GM19328 (cell line): Measurements from ENCODE around the gene PREX1.

Experiments used
- ATAC-seq: cut with Tn5 transposase; IDR thresholded peaks from one replicate; pipeline ENCODE4 v1.9.1; 2021; ENCODE audit warnings: mild to moderate bottlenecking, moderate library complexity; ENCODE audit not compliant: unreplicated experiment

PREX1 gene

DNA sequence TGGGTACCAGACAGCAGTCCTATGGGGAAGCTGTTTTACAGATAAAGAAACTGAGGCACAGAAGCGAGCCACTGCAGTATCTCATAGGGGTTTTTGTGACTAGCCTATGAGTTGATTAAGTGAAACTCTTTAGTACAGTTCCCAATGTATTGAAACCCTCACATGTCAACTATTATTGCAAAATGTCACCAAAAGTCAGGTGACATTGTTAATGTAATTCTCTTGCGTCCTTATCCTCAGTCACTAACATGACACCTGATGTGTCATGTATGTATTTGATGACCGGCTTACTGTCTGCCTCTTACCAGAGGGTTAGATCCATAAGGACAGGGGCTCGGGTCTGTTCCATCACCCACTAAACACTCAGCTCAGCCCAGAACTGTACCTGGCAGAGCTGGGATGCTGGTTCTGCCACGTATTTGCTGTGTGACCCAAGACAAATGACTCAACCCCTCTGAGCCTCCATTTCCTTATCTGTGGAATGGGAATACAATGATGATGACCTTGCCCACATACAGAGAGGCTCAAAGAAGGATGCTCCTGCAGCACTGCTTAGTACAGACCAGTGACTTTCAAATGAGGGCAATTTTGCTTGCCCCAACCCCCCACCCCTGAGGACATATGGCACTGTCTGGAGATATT lies 32.9 kb downstream of the PREX1 start:
- no peak for ATAC-seq

DNA sequence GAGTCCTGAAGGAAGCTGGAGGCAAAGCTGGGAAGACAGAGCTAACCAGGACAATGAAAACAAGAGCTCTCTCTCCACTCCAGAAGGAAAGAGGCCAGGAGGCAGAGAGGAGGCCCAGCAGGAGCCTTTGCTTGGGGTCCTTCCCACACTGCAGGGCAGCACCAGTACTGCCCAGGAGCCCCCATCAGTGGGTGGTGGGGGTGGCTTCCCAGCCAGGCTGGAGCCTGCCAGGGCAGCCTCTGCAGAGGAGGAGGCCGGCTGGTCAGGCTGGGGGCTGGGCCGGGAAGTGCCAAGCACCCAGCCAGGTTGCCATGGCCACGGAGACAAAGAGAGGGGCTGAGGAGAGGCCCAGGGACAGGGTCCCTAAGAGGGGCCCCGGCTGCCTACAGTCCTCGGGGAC lies 33.4 kb downstream of the PREX1 start:
- ATAC-seq = no peak

DNA sequence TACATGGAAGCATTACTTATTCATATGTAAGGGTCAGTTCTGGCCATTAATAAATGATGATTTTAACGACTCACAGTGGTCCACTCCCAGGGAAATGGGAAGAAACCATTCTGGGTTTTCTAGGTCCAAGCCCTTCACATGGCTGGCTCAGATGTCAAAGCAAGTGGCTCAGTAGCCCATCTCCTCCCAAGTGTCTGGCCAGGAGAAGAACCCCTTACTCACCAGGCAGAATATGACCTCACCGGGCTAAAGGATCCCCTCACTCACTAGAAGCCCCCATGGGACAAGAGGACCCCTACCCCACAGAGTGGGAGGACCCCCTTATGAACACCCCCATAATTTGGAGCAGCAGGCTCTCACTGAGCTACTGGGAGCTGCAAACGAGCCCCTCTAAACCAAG lies 34.0 kb downstream of the PREX1 start:
- ATAC-seq = no peak

DNA sequence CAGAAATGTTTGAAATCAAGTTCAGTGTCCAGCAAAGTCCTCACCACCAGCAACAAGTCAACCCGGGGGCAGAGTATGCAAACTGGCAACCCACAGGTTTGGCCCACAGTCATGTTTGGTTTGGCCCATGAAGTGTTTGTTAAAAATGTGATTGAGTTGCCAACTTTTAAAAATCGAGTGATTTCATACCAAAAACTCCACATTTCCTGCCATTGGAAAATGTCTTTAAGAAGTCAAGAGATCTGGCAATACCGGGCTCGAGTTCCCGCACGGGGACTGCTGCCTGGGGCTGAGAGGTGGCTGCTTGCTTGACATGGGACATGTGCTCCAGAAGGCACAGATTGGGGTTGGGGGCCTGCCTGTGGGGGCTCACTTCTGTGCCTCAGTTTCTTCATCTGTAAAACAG lies 36.1 kb downstream of the PREX1 start:
- no peak for ATAC-seq

DNA sequence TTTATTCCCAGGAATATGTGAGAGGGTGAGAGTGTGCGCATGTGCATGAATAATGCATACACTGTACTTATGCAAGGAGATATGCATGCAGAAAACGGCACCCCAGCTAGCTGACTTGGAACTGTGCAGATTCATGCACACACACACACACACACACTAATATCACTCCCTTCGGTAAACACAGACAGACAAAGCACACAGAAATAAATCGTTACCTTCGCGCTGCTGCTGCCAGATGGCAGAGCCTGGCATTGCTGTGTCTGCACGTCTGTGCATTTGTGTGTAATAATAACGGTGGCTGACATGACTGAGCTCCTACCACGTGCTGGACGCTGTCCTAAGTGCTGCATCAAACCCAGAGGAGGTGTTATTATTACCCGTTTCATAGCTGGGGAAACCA lies 36.8 kb downstream of the PREX1 start:
- ATAC-seq = no peak

DNA sequence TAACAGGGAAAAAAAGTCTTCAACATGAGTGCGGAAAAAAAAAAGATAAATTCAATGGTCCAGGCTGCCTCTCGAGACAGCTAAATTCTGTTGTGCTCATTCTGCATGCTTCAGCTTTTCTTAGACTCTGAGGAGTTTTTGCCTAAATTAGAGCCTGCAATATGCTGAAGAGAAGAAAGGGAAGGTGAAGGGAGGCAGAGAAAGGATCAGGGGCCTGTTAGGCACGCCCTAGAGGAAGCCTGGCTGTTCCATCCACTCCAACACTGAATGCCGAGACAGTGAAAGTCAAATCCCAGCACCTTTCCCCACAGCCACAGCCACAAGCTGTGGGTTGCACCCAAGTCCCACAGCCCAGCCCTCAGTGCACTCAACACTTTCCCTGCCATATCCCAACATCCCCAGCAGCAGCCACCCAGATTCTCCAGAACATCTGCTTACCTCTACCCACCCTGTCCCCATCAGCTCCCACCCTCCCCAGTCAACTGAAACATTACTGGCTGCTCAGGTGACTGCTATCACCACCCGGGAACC lies 37.3 kb downstream of the PREX1 start:
- ATAC-seq = no peak

GRCh38 chr20:48789781-48790472 lies 37.9 kb downstream of the PREX1 start:
- ATAC-seq = no peak

GRCh38 chr20:48789185-48789668 lies 38.6 kb downstream of the PREX1 start:
- no peak for ATAC-seq

- ATAC-seq = no peak
Measured at GRCh38 chr20:48788486-48789072, 39.2 kb downstream of the PREX1 start.

DNA sequence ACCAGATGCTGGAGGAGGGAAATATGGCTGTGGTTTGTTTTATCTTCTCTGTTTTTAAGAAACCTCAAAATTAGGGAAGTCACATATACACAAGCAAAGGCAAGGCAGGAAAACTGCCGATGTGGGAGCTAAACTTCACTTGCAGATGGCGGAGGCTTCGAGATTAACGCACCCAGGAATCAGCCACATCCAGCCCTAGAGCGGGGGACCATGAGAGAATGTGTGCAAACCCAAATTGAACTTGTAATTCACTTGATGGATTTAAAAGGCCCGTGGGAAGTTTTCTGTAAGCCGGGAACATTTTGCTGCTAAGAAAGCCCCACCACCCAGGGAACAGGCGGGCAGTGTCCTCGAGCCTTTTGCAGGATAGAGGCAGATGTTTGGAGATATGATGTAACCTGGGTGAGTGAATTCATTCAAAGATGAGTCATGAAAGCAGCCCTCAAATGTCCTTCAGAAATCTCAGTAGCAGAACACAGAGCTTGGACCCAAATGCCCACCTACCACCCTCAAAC lies 39.9 kb downstream of the PREX1 start:
- ATAC-seq = no peak

DNA sequence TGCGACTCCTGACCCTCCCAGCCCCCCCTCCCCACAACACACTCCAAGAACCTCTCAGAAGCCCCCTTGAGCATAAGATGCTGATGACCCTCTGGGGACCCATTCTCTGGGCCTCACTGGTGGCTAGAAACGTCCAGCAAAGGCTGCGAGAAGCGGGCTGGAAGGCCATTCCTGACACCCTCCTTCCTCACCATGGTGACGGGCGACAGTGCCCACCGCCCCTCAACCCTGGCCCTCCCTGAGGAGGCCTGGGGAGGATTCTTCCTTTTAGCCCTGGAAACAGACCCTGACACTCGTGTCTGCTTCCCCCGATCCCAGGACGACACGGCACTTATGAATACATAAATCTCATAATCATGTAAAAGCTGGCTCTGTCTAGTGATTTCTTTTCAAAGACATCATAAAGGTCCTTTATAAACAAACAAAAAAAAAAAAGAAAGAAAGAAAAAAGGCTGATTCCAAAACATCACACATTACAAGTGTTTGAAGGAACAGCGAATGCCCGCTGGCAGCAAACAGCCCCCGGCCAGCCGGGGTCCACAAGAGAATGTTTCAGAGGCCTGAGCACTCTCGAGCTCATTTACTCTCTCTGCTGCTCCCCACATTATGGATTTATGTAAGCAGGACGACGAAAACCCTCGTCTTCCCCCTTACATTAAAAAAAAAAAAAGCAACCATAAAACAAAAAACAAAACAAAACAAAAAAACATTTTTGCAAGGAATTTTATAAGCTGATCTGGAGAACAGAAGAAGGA lies 40.7 kb downstream of the PREX1 start:
- no peak for ATAC-seq

DNA sequence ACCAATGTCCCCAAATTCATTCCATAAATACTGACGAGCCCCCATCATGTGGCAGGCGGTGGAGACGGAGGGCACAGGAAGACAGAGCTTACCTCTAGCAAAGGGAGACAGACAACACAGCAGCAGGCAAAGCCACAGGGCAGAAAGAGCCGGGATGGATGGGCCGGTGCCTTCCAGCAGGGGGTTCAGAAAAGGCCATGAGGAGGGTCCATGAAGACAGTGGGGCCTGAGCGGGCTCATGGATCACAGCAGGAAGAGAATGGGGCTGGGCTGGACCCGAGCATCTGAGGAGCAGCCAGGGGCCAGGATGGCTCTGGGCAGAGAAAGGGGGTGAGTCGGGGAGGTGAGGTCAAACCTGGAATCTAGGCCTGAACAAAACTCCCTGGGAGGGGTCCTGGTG lies 42.0 kb downstream of the PREX1 start:
- ATAC-seq = no peak

GRCh38 chr20:48785256-48785655 lies 42.5 kb downstream of the PREX1 start:
- no peak for ATAC-seq

- no peak for ATAC-seq
Measured at GRCh38 chr20:48784273-48784641, 43.5 kb downstream of the PREX1 start.

GRCh38 chr20:48783533-48784272 lies 44.1 kb downstream of the PREX1 start:
- ATAC-seq = no peak

DNA sequence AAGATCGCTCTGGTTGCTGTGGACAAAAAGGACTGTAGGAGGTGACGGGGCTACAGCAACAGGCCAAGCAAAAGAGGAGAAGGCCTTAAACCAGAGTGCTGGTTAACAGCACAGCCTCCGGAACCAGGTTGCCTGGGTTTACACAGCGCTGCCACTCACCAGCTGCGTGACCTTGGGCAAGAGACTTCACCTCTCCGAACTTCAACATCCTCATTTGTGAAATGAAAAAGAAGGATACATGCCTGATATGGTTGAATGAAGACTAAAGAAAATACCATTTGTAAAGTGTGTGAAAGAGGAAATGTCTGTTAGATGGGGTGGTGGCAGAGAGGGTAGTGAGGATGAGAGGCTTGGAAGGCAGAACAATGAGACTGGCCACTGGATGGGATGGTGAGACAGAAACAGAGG lies 44.9 kb downstream of the PREX1 start:
- ATAC-seq = no peak

DNA sequence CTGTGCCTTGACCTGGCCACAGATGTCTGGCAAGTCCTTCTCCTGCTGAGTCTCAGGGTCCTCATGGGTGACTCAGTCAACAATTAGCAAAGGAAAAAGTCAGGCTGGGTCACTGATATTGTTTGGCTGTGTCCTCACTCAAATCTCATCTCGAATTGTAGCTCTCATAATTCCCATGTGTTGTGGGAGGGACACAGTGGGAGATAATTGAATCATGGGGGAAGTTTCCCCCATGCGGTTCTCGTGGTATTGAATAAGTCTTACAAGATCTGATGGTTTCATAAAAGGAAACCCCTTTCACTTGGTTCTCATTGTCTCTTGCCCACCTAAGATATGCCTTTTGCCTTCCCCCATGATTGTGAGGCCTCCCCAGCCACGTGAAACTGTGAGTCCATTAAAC lies 45.7 kb downstream of the PREX1 start:
- ATAC-seq = no peak

DNA sequence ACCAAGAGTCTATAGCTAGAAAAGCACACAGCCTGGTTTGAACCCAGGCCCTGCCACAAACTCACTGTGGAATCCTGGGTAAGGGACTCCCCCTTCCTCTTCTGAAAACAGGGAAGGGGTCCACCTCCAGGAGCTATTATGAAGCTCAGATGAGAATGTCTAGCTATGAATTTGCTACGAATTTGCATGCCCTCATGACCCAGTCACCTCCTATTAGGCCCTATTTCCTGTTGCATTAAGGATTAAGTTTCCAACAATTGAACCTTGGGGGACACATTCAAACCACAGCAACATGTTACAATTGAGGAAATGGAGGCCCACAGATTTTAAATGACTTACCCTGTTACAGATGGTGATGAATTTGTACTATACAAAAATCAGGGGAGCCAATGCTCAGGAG lies 46.2 kb downstream of the PREX1 start:
- ATAC-seq = no peak

GRCh38 chr20:48779435-48779834 lies 48.4 kb downstream of the PREX1 start:
- no peak for ATAC-seq

GRCh38 chr20:48777821-48778220 lies 50.0 kb downstream of the PREX1 start:
- no peak for ATAC-seq
